UCSD-AML1 (cell line): ENCODE results near the gene TSPAN15.
"Not testable (repeated sequence)": the region's sequence is repeated elsewhere in the genome, so short reads cannot be mapped to it uniquely, and the experiment has no call there.

Experiments
- DNase-seq: peaks from one replicate; lab custom pipeline; 2025; ENCODE audit not compliant: unreplicated experiment; lab: John Stamatoyannopoulos, UW

TSPAN15 gene

DNA sequence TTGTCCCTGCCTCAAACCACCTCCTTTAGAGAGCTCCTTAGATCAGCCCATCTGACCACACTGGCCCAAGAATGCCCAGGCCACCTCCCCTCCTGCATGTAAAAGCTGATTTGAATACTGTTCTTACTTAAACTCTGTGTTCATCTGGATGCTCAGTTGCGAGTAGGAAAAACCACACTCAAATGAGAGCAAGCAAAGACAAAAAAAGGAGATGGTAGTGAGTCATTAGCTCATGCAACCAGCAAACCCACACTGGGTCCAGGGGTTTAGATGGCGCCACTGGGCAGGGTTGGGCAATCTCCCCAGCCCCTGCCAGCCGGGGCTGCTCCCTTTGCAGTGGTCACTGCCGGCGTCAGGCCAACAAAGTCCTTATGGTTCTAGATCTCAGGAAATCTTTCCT is 32.7 kb downstream of the TSPAN15 start:
- DNase-seq: no peak

DNA sequence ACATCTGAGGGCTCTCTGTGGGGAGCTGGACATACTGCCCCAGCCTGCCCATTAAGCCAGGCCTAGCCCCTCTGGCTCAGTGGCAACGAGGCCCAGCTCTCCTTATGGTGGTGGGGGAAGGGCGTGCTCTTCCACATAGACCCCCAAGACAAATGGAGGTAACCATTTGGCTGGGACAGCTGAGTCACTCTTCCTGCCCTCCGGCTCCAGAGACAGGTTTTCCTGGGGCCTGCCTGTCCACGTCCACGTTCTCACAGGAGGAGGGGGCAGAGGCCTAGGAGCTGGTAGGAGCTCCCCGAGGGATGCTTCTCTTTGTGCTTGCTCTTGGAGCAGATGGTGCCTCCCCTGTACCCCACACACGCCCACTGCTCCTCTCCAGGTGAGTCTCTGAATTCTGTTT is 33.5 kb downstream of the TSPAN15 start:
- DNase-seq: no peak

DNA sequence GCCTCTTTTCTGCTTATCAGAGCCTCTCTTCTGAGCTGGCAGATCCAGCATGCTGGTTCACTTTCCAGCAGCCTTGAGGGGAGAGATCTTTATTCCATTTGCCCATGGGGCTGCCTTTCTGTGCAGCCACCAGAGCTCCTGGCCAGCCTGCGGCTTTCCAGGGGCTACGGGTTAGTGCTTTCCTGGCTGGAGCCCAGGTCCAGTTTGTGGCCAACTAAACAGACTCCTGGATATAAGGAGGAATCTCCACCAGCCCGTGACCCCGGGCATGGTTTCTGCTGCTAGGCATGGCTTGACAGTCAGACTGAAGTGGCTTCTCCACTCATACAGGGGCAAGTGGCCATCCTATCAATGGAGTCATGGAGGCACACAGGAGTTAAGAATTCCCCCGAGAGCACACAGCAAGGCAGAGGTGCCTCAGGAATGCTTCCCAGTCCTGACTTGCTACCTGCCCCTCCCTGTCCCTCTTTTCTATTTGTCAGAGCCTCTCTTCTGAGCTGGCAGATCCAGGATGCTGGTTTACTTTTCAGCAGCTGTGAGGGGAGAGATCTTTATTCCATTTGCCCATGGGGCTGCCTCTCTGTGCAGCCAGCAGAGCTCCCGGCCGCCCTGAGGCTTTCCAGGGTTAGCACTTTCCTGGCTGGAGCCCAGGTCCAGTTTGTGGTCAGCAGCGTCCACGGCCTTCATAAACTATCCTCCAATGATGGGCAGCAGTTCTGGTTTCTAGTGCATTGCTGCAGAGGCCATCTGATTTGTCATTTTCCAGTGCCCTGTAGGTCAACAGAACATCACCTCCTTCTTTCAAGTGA is 35.9 kb downstream of the TSPAN15 start:
- no peak for DNase-seq

DNA sequence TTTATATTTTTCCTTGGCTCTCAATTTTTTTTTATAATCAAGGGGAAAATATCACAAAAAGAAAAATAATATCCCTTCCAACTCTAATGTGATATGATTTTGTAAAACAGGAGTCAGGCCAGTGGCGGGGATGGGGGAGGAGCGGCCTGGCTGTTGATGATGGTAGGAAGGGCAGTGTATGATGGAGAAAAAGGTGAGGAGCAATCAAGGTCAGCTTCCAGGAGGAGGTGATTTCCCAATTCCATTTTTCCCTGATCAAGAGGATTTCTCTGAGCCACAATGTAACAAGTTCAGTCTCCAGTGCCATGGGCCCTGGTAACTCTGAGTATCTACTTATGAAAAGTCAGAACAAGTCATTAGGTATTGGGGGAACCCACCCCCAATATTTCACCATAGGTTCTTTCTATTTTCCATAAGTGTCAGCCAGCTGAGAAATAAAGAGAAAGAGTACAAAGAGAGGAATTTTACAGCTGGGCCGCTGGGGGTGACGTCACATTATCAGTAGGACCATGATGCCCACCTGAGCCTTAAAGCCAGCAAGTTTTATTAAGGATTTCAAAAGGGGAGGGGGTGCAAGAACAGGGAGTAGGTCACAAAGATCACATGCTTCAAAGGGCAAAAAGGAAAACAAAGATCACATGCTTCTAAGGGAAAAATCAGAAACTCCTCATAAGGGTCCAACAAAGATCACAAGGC is 37.0 kb downstream of the TSPAN15 start:
- DNase-seq: not testable (repeated sequence)

DNA sequence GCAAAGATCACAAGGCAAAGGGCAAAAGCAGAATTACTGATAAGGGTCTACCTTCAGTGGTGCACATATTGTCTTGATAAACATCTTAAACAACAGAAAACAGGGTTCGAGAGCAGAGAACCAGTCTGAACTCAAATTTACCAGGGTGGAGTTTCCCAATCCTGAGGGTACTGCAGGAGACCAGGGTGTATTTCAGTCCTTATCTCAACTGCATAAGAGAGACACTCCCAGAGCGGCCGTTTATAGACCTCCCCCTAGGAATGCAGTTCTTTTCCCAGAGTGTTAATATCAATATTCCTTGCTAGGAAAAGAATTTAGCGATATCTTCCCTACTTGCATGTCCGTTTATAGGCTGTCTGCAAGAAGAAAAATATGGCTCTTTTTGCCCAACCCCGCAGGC is 37.6 kb downstream of the TSPAN15 start:
- DNase-seq: not testable (repeated sequence)

DNA sequence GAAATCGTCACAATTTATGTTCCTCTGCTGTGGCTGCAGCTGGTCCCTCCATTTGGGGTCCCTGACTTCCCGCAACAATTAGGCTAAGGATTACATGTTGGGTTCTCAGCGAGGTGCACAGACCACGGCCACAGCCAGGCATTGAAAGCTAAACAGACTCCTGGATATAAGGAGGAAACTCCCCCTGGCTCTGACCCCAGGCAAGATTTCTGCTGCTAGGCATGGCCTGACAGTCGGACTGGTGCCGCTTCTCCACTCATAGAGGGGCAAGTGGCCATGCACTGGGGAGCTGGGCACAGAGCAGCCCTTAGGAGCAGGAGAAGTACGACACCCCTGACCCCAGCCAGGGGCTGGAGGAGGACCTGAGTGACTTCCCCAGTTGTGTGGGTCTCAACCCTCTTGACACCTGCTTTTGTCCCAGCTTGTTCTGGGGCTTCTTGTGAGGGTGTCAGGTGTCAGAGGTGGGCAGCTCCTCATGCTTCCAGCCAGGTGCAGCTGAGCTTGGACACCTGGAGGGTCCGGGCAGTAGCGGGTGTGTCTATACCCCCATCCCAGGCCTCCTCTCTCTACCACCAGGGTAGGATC is 38.3 kb downstream of the TSPAN15 start:
- DNase-seq: no peak

DNA sequence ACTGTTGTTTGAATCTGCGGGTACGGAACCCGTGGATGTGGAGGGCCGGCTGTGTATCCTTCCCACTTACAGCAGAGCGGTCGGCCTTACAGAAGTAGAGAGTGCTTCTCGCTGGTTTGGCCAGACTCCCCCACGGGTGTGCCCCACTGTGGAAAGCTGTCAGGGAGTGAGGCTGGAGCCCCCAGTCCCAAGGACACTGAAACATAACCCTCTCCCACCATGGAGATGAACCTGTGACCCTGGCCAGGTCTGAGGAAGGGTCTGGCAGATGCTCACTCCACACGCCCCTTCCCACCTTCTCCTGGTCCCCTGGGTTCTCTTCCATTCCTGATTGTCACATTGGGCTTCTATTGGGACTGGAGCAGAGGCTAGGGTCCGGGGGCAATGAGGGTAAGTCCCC is 39.6 kb downstream of the TSPAN15 start:
- no peak for DNase-seq

DNA sequence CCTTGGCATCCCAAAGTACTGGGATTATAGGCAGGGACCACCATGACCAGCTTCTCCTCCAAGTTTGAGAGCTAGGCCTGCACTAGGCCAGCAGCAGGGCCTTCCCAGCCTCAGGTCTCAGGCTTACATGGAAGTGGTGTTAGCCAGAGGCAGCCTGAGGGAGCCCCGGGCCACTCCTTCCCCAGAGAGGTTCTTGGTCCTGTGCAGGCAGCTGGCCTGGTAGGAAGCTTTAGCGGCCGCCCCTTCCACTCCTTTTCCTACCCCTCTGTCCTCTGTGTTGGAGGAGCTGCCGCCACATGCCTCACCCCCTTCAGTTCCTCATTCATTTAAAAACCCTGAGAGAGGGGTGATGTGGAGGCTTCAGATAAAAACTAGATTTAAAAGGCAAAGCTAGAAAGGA is 40.3 kb downstream of the TSPAN15 start:
- DNase-seq: peak; percentile 55

DNA sequence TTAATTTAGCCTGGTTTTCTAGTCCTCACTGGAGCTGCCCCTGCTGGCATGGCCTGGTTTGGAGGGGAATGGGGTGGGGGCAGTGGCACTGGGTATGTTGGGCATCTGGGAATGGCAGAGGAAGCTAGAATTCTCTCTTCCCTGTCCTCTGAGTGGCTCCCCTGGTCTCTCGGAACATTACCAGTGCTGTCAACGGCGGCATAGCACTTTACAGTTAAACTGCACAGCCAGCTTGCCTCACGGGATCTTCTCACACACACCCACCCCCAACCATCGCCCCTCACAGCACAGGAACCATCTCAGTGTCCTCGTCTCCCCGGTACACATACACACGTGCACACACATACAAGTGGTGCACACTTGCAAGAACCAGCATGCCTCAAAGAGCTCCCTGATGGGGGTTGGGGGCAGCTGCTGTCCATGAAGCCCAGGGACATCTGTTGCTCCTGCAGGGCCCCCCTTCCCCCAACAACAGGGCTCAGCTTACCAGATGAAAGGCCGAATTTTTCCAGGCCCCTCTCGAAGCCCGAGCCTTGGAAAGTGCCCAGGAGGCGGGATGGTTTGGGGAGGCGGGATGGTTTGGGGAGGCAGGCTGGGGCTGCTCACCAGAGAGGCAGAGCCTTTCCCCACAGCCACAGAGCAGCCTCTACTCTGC is 41.0 kb downstream of the TSPAN15 start:
- DNase-seq: no peak

DNA sequence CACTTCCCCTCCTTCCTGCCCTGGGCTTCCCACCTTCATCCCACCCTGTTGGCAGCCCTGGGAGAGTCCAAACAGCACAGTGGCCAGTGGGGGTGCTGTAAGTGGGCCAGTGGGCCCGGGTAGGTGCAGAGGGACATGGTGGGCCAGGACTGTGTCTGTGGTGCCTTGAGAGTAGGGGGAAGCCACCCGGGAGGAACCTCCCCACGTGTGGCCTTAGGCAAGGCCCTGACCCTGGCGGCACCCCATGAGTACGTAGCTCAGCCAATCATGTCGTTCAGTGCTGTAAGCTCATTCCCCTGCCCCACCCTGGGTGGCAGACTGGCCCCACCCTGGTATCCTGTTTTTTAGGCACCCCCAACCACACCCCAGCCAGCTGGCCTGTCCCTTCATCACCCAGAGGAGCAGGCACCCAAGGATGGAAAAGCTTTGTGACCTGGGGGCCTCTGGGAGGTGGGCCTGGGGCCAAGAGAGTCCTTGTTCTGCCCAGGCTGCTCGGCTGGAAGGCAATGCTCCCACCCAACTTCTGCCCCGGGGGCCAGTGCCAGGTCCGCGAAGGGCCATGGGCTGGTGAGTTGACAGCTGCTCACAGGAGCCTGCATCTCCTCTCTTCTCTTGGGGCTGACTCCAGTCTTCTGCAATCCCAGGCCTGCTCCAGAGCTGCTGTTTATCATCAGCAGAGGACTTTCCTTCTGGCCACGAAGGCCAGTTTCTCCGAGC is 41.6 kb downstream of the TSPAN15 start:
- no peak for DNase-seq

DNA sequence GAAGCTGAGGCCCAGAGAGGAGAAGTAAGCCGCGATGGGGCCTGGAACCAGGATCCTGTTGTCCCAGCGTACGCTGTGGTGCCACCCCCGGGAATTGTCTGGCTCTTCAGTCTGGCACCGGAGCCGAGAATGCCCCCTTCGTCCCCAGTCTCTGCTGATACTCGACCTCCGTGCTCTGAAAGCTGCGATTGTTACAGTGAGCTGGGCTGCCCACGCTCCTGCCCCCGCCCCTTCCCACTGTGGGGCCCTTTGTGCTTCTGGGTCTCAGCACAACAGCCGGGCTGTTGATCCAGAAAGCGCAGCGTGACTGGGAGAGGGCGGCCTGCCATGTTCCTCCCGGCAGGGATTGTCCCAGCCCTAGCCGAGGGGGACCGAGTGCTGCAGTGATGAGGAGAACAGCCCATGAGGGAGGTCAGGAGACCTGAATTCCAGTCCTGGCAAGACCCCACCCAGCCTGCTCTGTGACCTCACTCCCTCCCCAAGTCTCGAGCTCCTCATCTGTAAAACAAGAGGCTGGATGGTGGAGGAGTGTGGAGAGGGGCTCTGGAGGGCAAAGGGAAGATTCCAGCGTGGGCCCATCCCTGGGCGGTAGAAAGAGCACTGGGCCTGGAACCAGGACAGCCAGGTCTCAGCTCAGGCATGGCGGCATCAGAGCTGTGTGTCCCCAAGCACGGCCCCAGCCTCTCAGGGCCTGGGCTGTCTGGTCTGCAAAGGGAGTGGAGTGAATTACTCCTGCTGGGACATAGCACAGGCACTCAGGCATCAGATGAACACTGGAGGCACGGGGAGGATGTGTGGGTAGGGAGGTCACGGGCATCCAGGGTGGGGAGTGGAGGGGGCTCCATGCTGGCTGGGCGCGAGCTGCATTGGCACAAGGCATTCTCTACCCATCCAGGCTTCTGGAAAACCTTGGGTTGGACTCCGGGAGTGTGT is 43.6 kb downstream of the TSPAN15 start:
- DNase-seq: no peak

DNA sequence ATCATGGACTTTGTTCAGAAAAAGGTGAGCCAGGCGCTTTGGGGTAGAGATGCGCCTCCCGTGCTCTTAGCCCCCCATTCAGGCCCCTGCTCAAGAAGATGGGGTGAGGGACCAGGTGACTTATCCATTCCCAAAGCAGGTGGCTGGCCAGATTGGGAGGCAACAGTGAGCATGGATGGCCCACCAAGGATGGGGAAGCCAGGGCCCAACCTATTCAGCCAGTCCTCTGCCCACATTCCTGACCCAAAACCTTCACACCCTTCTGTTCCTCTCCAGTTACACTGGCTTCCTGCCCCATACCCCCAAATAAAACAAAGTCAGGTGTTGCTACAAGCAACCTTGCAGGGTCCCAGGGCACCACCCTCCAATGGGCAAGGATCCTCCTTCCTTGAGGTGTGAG is 44.4 kb downstream of the TSPAN15 start:
- no peak for DNase-seq

DNA sequence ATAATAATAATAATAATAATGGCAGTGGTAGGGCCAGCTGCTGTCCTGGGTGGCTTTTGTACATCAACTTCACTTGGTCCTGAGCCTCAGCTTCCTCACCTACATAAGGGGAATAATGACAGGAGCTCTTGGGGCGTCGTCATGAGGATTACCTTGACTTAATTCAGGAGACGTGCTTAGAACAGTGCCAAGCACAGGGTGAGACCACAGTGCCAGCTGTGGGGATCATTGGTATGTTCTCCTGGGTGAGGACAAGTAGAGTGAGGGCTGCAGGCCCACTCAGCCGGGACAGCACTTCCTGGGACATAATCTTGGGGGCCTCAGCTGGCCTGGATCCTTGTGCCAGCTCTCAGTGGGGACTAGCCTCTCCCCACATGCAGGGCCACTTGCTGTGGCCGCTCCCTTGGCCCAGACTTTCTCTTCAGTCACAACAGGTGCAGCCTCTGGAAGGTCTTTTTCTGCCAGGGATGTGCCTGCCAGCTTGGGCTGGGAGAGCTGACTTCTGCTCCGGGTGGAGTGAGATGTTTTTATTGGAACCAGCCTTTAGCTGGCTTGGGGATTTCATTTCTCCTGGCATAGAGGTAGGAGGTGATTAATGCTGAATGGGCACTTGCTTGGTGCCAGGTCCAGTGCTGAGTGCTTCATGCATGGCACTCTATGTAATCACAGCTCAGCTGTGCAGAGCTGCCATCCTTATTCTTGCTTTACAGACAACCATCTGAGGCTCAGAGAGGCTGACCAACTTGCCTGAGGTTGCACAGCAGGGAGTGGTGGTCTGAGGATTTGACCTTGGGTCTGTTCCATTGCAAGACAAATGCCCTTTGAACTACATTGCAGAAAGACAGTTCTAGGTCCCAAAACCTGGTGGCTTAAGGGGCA is 45.3 kb downstream of the TSPAN15 start:
- DNase-seq: no peak

DNA sequence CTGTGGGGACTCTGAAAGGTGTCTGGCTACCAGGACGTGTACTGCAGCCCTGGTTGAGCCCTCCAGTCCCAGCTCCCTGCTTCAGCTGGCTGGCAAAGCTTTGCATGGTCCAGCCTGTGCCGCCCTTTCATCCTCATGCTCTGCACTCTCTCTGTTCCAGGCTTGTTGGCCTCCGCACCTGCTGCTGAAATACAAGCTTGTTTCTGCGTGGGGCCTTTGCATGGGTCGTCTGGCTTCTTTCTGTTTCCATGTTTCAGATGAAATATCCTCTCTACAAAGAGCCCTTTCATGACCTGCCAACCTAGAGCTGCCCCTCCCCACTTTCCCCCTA is 45.9 kb downstream of the TSPAN15 start:
- DNase-seq: no peak

DNA sequence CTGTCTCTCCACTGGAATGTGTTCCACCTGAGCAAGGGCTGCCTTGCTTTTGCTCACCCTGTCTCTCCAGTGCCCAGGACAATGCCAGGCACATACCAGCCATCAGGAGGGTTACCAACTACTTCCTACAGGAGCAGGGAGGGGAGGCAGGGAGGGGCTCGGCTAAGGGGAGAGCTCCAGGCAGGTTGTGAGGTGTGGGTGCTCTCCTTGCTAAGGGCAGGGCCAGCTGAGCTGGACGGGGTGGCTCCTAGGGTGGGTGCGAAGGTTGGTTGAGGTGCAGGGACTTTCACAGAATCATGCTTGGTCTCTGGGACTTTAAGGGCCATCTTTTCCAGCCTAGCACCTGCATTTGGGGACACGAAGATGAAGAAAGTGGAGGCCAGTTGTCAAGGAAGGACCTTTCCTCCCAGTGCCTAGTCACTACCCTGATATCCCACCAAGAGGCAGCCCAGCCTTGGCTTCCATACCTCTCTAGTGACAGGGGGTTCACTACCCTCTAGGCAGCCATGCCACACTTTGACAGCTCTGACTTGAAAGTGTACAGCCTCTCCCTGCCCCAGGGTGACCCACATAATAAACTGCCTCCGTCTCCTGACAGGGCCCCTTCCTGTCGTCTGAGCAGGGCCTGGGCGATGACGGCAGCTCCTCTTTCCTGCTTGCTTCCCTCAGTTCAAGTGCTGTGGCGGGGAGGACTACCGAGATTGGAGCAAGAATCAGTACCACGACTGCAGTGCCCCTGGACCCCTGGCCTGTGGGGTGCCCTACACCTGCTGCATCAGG is 46.5 kb downstream of the TSPAN15 start:
- peak; percentile 59 for DNase-seq

DNA sequence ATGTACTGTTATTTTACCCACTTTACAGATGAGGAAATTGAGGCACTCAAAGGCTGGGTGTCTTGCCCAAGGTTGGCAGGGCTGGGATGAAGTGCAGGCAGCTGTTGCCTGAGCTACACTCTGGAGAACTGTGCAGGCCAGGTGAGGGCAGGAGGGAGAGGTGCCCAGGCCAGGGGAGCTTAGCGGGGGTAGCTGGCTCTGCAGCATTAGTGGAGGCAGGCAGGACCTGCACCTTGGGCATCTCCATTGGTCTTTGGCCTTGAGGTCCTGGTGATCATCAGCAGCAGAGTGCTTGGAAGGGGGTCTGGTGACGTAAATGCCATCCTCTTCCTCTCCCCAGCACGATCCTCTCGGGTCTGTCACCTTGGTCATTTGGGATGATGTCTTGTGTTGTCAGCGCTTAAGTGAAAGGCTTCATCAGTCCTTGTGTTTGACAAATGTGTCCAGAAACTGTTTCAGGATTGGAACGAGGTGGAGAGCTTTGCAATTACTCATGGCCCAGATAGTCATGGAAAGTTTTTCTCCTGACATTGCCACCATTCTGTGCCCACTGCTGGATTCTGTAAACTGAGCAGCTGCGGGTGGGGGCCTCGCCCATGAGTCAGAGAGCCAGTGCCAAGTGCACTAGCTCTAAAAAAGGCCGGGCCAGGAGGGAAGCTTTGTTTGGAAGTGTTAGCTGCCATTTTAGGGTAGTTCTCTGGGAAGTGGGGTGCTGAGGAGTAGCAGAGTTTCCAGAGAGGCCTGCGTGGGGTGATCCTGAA is 47.6 kb downstream of the TSPAN15 start:
- DNase-seq: no peak
